HepG2 (cell line): Measurements from ENCODE around the gene ABI3BP. TPM values are rescaled to one million over a fixed set of nuclear protein-coding genes. Genes with fewer than 3 reads are reported as not detected.

Source experiments
- MLXIP ChIP-seq: sonication (generic); formaldehyde crosslinking; IDR thresholded peaks from 2 replicates; pipeline ENCODE4 v1.9.0; 2021; ENCODE audit warnings: missing genetic modification reagents, borderline replicate concordance
- PAWR ChIP-seq: sonication (generic); formaldehyde crosslinking; IDR thresholded peaks from 2 replicates; pipeline ENCODE4 v1.4.0; 2020; ENCODE audit warnings: missing genetic modification reagents, mild to moderate bottlenecking, borderline replicate concordance
- TBX3 ChIP-seq: fragments of 450-650 bp; IDR thresholded peaks from 2 replicates; pipeline ENCODE4 v1.6.1; 2017; ENCODE audit warnings: antibody characterized with exemption, mild to moderate bottlenecking, inconsistent platforms, borderline replicate concordance
- ZBTB20 ChIP-seq: sonication (generic); formaldehyde crosslinking; IDR thresholded peaks from 2 replicates; pipeline ENCODE4 v1.8.1; 2023; ENCODE audit warnings: missing genetic modification reagents, low read depth, mild to moderate bottlenecking, borderline replicate concordance
- ZNF644 ChIP-seq: IDR thresholded peaks from 2 replicates; pipeline ENCODE4 v1.6.1; 2016; ENCODE audit warnings: low read depth
- polyA plus RNA-seq, 8 experiments: library from polyadenylated mRNA; depleted of rRNA in 3 of 8; stranded (reverse) in 7 of 8; unstranded in 1 of 8; fragments of >200 nt; fragmentation: Illumina TruSeq in 4 of 8; extraction: Trizol in 4 of 8; gene quantifications; 2 replicates each; pipeline versions ENCODE4 v1.2.1 to v1.2.3, GENCODE V29; 2011 to 2016; ENCODE audit warnings: low read depth in 4 of 8, missing spikeins in 1 of 8, mixed read lengths in 1 of 8; ENCODE audit not compliant: insufficient read depth in 1 of 8
- total RNA-seq, 5 experiments: library from RNA; depleted of rRNA; stranded (reverse); fragments of >200 nt; fragmentation: Illumina TruSeq; extraction: Trizol; gene quantifications; 2 replicates each; pipeline ENCODE4 v1.2.3, GENCODE V29; 2016; ENCODE audit warnings: low read depth in 1 of 5
- TF ChIP-seq, protein P1 (sequence below): IDR thresholded peaks from 2 replicates; pipeline ENCODE4 v1.6.1; 2016; ENCODE audit warnings: low read depth, missing genetic modification reagents, missing compliant biosample characterization

ABI3BP gene
- total and polyA plus RNA-seq, 2 of the 13 experiments (the other 11 are each of a cell fraction or from before 2014, with no cell fraction given), result not detected

- TF ChIP-seq, protein P1, sequence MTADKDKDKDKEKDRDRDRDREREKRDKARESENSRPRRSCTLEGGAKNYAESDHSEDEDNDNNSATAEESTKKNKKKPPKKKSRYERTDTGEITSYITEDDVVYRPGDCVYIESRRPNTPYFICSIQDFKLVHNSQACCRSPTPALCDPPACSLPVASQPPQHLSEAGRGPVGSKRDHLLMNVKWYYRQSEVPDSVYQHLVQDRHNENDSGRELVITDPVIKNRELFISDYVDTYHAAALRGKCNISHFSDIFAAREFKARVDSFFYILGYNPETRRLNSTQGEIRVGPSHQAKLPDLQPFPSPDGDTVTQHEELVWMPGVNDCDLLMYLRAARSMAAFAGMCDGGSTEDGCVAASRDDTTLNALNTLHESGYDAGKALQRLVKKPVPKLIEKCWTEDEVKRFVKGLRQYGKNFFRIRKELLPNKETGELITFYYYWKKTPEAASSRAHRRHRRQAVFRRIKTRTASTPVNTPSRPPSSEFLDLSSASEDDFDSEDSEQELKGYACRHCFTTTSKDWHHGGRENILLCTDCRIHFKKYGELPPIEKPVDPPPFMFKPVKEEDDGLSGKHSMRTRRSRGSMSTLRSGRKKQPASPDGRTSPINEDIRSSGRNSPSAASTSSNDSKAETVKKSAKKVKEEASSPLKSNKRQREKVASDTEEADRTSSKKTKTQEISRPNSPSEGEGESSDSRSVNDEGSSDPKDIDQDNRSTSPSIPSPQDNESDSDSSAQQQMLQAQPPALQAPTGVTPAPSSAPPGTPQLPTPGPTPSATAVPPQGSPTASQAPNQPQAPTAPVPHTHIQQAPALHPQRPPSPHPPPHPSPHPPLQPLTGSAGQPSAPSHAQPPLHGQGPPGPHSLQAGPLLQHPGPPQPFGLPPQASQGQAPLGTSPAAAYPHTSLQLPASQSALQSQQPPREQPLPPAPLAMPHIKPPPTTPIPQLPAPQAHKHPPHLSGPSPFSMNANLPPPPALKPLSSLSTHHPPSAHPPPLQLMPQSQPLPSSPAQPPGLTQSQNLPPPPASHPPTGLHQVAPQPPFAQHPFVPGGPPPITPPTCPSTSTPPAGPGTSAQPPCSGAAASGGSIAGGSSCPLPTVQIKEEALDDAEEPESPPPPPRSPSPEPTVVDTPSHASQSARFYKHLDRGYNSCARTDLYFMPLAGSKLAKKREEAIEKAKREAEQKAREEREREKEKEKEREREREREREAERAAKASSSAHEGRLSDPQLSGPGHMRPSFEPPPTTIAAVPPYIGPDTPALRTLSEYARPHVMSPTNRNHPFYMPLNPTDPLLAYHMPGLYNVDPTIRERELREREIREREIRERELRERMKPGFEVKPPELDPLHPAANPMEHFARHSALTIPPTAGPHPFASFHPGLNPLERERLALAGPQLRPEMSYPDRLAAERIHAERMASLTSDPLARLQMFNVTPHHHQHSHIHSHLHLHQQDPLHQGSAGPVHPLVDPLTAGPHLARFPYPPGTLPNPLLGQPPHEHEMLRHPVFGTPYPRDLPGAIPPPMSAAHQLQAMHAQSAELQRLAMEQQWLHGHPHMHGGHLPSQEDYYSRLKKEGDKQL, result no peak
- TF ChIP-seq TBX3 (no peak), PAWR (CRISPR knock-in tag) (no peak), ZNF644 (CRISPR knock-in tag) (no peak), MLXIP (CRISPR knock-in tag) (no peak), ZBTB20 (CRISPR knock-in tag) (no peak)
Observed at GRCh38 chr3:100761951-100762350, 231.3 kb downstream of the ABI3BP start (continued).
